Smooth muscle cell (in vitro differentiated cells): ENCODE results near the gene CACNB1. TPM values are rescaled to one million over a fixed set of nuclear protein-coding genes. Genes with fewer than 3 reads are reported as not detected.
A peak's percentile ranks its signal among the peaks of the same experiment; 100 is the strongest.

Source experiments
- DNase-seq: peaks from one replicate; lab custom pipeline; 2025; ENCODE audit not compliant: unreplicated experiment; lab: John Stamatoyannopoulos, UW
- H2AFZ ChIP-seq: fragments of 200-600 bp; sonication (generic); 2 replicates; pipeline ENCODE4 v1.6.0; 2016; ENCODE audit warnings: antibody characterized with exemption, low read depth, mild to moderate bottlenecking
- H3F3A ChIP-seq: fragments of 200-600 bp; sonication (generic); 2 replicates; pipeline ENCODE4 v1.6.0; 2017; ENCODE audit warnings: antibody characterized with exemption, low read depth
- H3K27ac ChIP-seq: fragments of 200-600 bp; sonication (generic); 2 replicates; pipeline ENCODE4 v1.5.1; 2016; ENCODE audit warnings: low read depth, mild to moderate bottlenecking
- H3K27me3 ChIP-seq: fragments of 200-600 bp; sonication (generic); 2 replicates; pipeline ENCODE4 v1.6.1; 2016; ENCODE audit warnings: low read depth, mild to moderate bottlenecking
- H3K36me3 ChIP-seq: fragments of 200-600 bp; sonication (generic); 2 replicates; pipeline ENCODE4 v1.5.1; 2016; ENCODE audit warnings: low read depth
- H3K4me1 ChIP-seq: fragments of 200-600 bp; sonication (generic); 2 replicates; pipeline ENCODE4 v1.5.1; 2016; ENCODE audit warnings: low read depth
- H3K4me2 ChIP-seq: fragments of 200-600 bp; sonication (generic); 2 replicates; pipeline ENCODE4 v1.6.0; 2016; ENCODE audit warnings: mild to moderate bottlenecking
- H3K4me3 ChIP-seq: fragments of 200-600 bp; sonication (generic); 2 replicates; pipeline ENCODE4 v1.5.1; 2016; ENCODE audit warnings: mild to moderate bottlenecking
- H3K79me2 ChIP-seq: fragments of 200-600 bp; sonication (generic); 2 replicates; pipeline ENCODE4 v1.6.0; 2016; ENCODE audit warnings: low read depth, mild to moderate bottlenecking
- H3K9ac ChIP-seq: fragments of 200-600 bp; sonication (generic); 2 replicates; pipeline ENCODE4 v1.6.0; 2016; ENCODE audit warnings: low read depth
- H3K9me3 ChIP-seq: fragments of 200-600 bp; sonication (generic); replicated peaks from 2 replicates; pipeline ENCODE4 v1.5.1; 2016; ENCODE audit warnings: low read depth
- H4K20me1 ChIP-seq: fragments of 200-600 bp; sonication (generic); 2 replicates; pipeline ENCODE4 v1.6.0; 2016; ENCODE audit warnings: low read depth
- WGBS: methylation state at CpG from one replicate; pipeline ENCODE4 v1.1.7; 2016; ENCODE audit warnings: low lambda C conversion rate; 5-methylcytosine and 5-hydroxymethylcytosine counted together
- polyA plus RNA-seq: library from polyadenylated mRNA; unstranded; fragments of >200 nt; fragmentation: Nextera tagmentation; extraction: Ambion mirVana; gene quantifications from 2 replicates; pipeline ENCODE4 v1.2.1, GENCODE V29; 2016
- total RNA-seq: library from RNA; depleted of rRNA; stranded (reverse); fragments of >200 nt; gene quantifications from 2 replicates; pipeline ENCODE4 v1.2.3, GENCODE V29; 2014
- TF ChIP-seq, protein P1 (sequence below): fragments of 200-600 bp; sonication (generic); IDR thresholded peaks from 2 replicates; pipeline ENCODE4 v1.5.1; 2017; ENCODE audit warnings: borderline replicate concordance, mild to moderate bottlenecking, antibody characterized with exemption; ENCODE audit not compliant: insufficient read depth, poor library complexity, severe bottlenecking

Gene CACNB1
- total and polyA plus RNA-seq, 2 experiments from 2014 or later = 7.1 to 9.2 TPM

DNA sequence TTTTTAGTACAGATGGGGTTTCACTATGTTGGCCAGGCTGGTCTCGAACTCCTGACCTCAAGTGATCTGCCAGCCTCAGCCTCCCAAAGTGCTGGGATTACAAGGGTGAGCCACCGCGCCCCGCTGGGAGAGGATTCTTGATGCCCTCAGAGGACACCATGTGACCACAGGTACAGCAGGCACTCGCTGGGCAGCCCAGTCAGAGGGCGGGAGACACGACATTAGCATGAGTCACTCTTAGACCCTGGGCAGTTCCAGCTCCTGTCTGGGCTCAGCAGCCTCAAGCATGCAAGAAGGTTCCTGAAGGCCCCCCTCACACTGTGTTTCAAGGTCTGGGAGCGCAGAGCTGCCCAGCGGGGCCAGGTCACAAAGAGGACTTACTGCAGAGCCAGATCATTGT, 16.4 kb upstream of the CACNB1 start:
- Histone ChIP-seq H3K4me3 (no peak overlapping the region), H4K20me1 (no peaks in the 10 kb centered on the region), H3F3A (no peaks in the 10 kb centered on the region), H3K9me3 (no peaks in the 10 kb centered on the region), H2AFZ (no peak overlapping the region), H3K4me1 (peaks cover 5% of the 10 kb centered on the region), H3K27ac (no peak overlapping the region), H3K36me3 (no peaks in the 10 kb centered on the region), H3K4me2 (no peak overlapping the region), H3K79me2 (no peaks in the 10 kb centered on the region), H3K9ac (no peak overlapping the region), H3K27me3 (peaks cover 19% of the 10 kb centered on the region)
- 49% methylated on average over 9 of the region's 9 CpGs for WGBS
- no peak for DNase-seq
- TF ChIP-seq, protein P1, sequence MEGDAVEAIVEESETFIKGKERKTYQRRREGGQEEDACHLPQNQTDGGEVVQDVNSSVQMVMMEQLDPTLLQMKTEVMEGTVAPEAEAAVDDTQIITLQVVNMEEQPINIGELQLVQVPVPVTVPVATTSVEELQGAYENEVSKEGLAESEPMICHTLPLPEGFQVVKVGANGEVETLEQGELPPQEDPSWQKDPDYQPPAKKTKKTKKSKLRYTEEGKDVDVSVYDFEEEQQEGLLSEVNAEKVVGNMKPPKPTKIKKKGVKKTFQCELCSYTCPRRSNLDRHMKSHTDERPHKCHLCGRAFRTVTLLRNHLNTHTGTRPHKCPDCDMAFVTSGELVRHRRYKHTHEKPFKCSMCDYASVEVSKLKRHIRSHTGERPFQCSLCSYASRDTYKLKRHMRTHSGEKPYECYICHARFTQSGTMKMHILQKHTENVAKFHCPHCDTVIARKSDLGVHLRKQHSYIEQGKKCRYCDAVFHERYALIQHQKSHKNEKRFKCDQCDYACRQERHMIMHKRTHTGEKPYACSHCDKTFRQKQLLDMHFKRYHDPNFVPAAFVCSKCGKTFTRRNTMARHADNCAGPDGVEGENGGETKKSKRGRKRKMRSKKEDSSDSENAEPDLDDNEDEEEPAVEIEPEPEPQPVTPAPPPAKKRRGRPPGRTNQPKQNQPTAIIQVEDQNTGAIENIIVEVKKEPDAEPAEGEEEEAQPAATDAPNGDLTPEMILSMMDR = no peak

DNA sequence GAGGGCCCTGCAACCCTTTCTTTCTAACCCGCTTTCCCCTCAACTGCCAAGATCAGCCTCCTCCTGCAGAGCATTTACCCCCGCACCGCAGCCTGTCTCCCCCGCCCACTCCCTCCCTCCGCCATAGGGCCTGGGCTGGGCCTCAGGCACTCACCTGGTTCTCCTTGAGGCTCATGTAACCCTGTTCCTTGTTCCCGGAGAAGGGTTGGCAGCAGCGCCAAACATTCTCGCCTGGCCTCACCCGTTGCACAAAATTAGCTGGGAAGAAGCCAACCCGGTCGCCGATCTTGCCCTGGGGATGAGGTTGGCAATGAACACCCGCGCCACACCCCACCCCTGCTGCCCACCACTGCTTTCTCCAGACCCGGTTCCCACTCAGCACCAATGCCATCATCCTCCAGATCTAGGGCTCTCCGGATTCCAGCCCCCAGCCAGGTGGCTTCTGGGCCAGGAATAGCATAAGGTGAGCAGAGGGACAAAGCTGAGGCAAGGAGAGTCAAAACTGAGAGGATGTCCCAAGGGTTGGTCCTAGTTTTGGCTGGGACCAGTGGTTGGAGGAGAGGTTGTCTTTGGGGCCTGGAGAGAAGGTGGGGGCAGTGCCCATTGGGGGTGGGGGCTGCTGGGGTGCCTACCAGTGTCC, 15.5 kb upstream of the CACNB1 start:
- H3K79me2 ChIP-seq = no peaks in the 10 kb centered on the region
- H2AFZ ChIP-seq = no peak overlapping the region
- no peak overlapping the region for H3K27ac ChIP-seq
- no peaks in the 10 kb centered on the region for H3K36me3 ChIP-seq
- peaks cover 5% of the 10 kb centered on the region for H3K4me1 ChIP-seq
- no peaks in the 10 kb centered on the region for H4K20me1 ChIP-seq
- H3K4me3 ChIP-seq = no peak overlapping the region
- no peak for DNase-seq
- H3F3A ChIP-seq = peaks cover 3% of the 10 kb centered on the region
- H3K9me3 ChIP-seq = no peaks in the 10 kb centered on the region
- TF ChIP-seq, protein P1 = no peak
- H3K9ac ChIP-seq = no peak overlapping the region
- no peak overlapping the region for H3K4me2 ChIP-seq
- WGBS = 69% methylated on average over 16 of the region's 16 CpGs
- peaks cover 11% of the 10 kb centered on the region for H3K27me3 ChIP-seq

DNA sequence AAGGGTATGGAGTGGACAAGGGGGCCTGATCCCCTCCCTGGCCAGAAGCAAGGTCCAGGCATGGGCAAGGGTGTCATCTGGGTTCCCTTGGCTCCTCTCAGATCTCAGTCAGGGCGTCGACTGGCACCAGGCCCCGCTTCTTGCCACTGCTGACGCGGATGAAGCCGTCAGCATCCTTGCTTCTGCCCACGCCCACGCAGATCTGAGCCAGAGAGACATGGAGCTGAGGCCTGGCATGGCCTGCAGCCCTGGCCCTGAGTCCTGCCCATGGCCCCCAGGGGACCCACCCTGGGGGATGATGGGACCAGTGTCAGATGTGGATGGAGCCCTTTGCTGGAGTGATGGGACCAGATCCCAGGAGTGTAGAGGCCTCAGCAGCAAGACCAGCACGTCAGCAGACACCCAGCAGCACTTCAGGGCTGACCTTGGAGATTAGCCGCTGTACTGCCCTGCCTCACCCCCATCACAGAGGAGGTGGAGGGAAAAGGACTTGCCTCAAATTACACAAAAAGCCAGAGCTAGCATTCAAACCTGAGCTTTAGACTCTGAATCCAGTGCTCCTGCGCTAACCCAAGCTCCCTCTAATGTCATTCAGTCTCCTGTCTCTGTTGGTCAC, 14.8 kb upstream of the CACNB1 start:
- Histone ChIP-seq H3K27ac (no peak overlapping the region), H3K9ac (no peak overlapping the region), H3F3A (peaks cover 5% of the 10 kb centered on the region), H3K4me1 (peaks cover 5% of the 10 kb centered on the region), H3K4me2 (no peak overlapping the region), H3K4me3 (no peak overlapping the region), H3K27me3 (peaks cover 5% of the 10 kb centered on the region), H2AFZ (no peak overlapping the region), H3K36me3 (no peaks in the 10 kb centered on the region), H4K20me1 (no peaks in the 10 kb centered on the region), H3K9me3 (no peaks in the 10 kb centered on the region), H3K79me2 (no peaks in the 10 kb centered on the region)
- WGBS = 87% methylated on average over 11 of the region's 11 CpGs
- TF ChIP-seq, protein P1 = no peak
- DNase-seq = no peak

DNA sequence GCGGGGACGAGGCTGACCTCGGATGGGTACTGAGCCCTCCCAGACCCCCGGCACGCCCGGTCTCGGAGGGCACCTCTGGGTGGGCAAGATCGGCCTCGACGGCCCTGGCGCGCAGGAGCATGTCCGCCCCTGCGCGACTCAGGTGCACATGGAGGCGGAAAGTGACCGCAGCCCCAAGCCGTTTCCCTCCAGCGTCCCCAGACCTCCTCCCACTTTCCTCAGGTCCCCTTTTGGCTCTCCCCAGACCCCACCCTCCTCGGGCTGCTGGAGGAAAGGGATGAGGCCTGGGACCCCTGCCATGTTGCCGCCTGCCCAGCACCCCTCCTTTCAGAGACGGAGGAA, 12.6 kb upstream of the CACNB1 start:
- no peaks in the 10 kb centered on the region for H3K27me3 ChIP-seq
- H3K4me3 ChIP-seq = peak overlapping the region; percentile 43
- no peak for DNase-seq
- H3K79me2 ChIP-seq = no peaks in the 10 kb centered on the region
- H3K9ac ChIP-seq = peak overlapping the region; percentile 17
- WGBS = 29% methylated on average over 16 of the region's 22 CpGs
- H3K4me2 ChIP-seq = peak overlapping the region; percentile 83
- H2AFZ ChIP-seq = no peak overlapping the region
- TF ChIP-seq, protein P1 = no peak
- no peak overlapping the region for H3K27ac ChIP-seq
- H4K20me1 ChIP-seq = no peaks in the 10 kb centered on the region
- H3K36me3 ChIP-seq = no peaks in the 10 kb centered on the region
- peaks cover 5% of the 10 kb centered on the region for H3F3A ChIP-seq
- H3K4me1 ChIP-seq = peaks cover 5% of the 10 kb centered on the region
- H3K9me3 ChIP-seq = no peaks in the 10 kb centered on the region
